Smooth muscle cell (in vitro differentiated cells): ENCODE data around the gene ZNF366. TPM values are rescaled to one million over a fixed set of nuclear protein-coding genes. Genes with fewer than 3 reads are reported as not detected.

Experiments
- DNase-seq: peaks from one replicate; lab custom pipeline; 2025; ENCODE audit not compliant: unreplicated experiment; lab: John Stamatoyannopoulos, UW
- H2AFZ ChIP-seq: fragments of 200-600 bp; sonication (generic); 2 replicates; pipeline ENCODE4 v1.6.0; 2016; ENCODE audit warnings: antibody characterized with exemption, low read depth, mild to moderate bottlenecking
- H3F3A ChIP-seq: fragments of 200-600 bp; sonication (generic); 2 replicates; pipeline ENCODE4 v1.6.0; 2017; ENCODE audit warnings: antibody characterized with exemption, low read depth
- H3K27ac ChIP-seq: fragments of 200-600 bp; sonication (generic); 2 replicates; pipeline ENCODE4 v1.5.1; 2016; ENCODE audit warnings: low read depth, mild to moderate bottlenecking
- H3K27me3 ChIP-seq: fragments of 200-600 bp; sonication (generic); 2 replicates; pipeline ENCODE4 v1.6.1; 2016; ENCODE audit warnings: low read depth, mild to moderate bottlenecking
- H3K36me3 ChIP-seq: fragments of 200-600 bp; sonication (generic); 2 replicates; pipeline ENCODE4 v1.5.1; 2016; ENCODE audit warnings: low read depth
- H3K4me1 ChIP-seq: fragments of 200-600 bp; sonication (generic); 2 replicates; pipeline ENCODE4 v1.5.1; 2016; ENCODE audit warnings: low read depth
- H3K4me2 ChIP-seq: fragments of 200-600 bp; sonication (generic); 2 replicates; pipeline ENCODE4 v1.6.0; 2016; ENCODE audit warnings: mild to moderate bottlenecking
- H3K4me3 ChIP-seq: fragments of 200-600 bp; sonication (generic); 2 replicates; pipeline ENCODE4 v1.5.1; 2016; ENCODE audit warnings: mild to moderate bottlenecking
- H3K79me2 ChIP-seq: fragments of 200-600 bp; sonication (generic); 2 replicates; pipeline ENCODE4 v1.6.0; 2016; ENCODE audit warnings: low read depth, mild to moderate bottlenecking
- H3K9ac ChIP-seq: fragments of 200-600 bp; sonication (generic); 2 replicates; pipeline ENCODE4 v1.6.0; 2016; ENCODE audit warnings: low read depth
- H3K9me3 ChIP-seq: fragments of 200-600 bp; sonication (generic); replicated peaks from 2 replicates; pipeline ENCODE4 v1.5.1; 2016; ENCODE audit warnings: low read depth
- H4K20me1 ChIP-seq: fragments of 200-600 bp; sonication (generic); 2 replicates; pipeline ENCODE4 v1.6.0; 2016; ENCODE audit warnings: low read depth
- CTCF ChIP-seq: fragments of 200-600 bp; sonication (generic); IDR thresholded peaks from 2 replicates; pipeline ENCODE4 v1.5.1; 2017; ENCODE audit warnings: borderline replicate concordance, mild to moderate bottlenecking, antibody characterized with exemption; ENCODE audit not compliant: insufficient read depth, poor library complexity, severe bottlenecking
- WGBS: methylation state at CpG from one replicate; pipeline ENCODE4 v1.1.7; 2016; ENCODE audit warnings: low lambda C conversion rate; 5-methylcytosine and 5-hydroxymethylcytosine counted together
- polyA plus RNA-seq: library from polyadenylated mRNA; unstranded; fragments of >200 nt; fragmentation: Nextera tagmentation; extraction: Ambion mirVana; gene quantifications from 2 replicates; pipeline ENCODE4 v1.2.1, GENCODE V29; 2016
- total RNA-seq: library from RNA; depleted of rRNA; stranded (reverse); fragments of >200 nt; gene quantifications from 2 replicates; pipeline ENCODE4 v1.2.3, GENCODE V29; 2014

ZNF366 gene
- total and polyA plus RNA-seq, 2 experiments from 2014 or later = not detected

GRCh38 chr5:72467461-72467860, 39.7 kb downstream of the ZNF366 start:
- Histone ChIP-seq H3K4me1 (no peaks in the 10 kb centered on the region), H3K4me2 (no peak overlapping the region), H3K27me3 (no peaks in the 10 kb centered on the region), H3K36me3 (no peaks in the 10 kb centered on the region), H4K20me1 (no peaks in the 10 kb centered on the region), H3F3A (no peaks in the 10 kb centered on the region), H3K9me3 (no peaks in the 10 kb centered on the region), H3K79me2 (no peaks in the 10 kb centered on the region), H3K4me3 (no peak overlapping the region), H3K27ac (peak overlapping the region; percentile 37), H3K9ac (no peak overlapping the region), H2AFZ (peak overlapping the region; percentile 4)
- no peak for TF ChIP-seq CTCF
- WGBS = 67% methylated on average over 2 of the region's 2 CpGs
- no peak for DNase-seq

DNA sequence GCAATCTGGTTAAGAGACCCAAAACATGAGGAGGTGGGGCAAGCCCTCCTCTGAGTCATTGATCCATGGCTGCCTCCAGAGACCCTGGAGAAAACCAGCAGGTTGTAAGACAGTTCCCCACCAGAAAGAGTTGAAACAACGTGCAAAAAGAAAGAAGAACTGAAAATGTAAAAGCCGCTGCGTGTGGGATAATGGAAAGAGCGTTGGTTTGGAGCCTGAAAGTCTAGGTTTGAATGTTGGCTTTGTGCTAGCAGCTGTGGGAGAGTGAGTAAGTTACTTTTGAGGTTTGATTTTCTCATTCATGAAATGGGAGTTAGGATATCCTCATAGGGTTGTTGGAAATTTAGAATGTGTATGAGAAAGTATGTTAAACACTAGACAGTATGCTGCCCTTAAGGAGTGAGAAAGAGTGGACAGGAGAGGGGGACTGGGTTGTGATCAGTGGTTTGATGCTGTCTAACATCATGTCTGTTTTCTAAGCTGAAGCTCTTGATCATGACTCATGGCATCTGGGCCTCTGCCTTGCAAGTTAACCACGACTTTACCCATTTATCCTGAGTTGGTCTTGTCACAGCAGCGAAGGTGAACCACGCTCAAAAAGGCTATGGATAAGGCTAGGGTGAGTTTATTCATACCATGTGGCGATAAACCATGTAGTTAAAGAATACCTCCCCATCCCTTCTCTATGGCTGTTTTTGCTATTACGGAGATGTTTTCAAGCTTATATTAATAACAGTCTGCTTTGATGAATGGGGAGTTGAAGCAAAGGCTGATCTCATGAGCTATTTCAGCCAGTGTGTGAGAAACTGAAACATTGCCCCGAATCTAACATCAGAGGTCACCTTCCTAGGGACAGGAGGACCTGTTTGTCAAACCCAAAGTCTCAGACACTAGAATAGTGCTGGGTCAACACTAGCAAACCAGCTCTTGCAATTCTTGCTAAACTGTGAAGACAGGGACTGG, 41.3 kb downstream of the ZNF366 start:
- no peak for DNase-seq
- peak overlapping the region; percentile 27 for H3K27ac ChIP-seq
- no peak overlapping the region for H3K4me3 ChIP-seq
- H2AFZ ChIP-seq = no peak overlapping the region
- no peak overlapping the region for H3K9ac ChIP-seq
- TF ChIP-seq CTCF = no peak
- no peaks in the 10 kb centered on the region for H3K27me3 ChIP-seq
- no peaks in the 10 kb centered on the region for H3F3A ChIP-seq
- H3K4me2 ChIP-seq = no peak overlapping the region
- WGBS = 76% methylated on average over 10 of the region's 10 CpGs
- no peaks in the 10 kb centered on the region for H4K20me1 ChIP-seq
- no peaks in the 10 kb centered on the region for H3K36me3 ChIP-seq
- no peaks in the 10 kb centered on the region for H3K4me1 ChIP-seq
- H3K9me3 ChIP-seq = no peaks in the 10 kb centered on the region
- H3K79me2 ChIP-seq = no peaks in the 10 kb centered on the region

DNA sequence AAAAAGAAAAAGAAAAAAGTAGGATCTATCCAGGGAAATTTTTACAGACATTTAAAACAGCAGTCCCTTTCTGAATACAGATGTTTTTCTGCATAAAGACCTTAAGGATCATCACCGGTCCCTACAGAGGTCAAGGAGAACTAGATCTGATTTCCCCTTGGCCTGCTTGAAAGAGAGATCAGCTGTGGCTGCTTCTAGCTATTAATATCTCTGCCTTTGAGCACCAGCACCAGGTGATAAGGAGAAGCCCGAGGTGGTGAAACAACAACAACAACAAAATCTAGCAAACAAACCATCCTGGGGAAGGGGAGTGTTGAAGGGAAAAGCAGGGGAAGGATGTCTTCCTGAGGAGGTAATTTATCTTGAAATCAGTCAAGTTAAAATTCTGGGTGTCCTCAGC, 42.1 kb downstream of the ZNF366 start:
- no peak for TF ChIP-seq CTCF
- 60% methylated on average over 2 of the region's 2 CpGs for WGBS
- Histone ChIP-seq H3K4me2 (no peak overlapping the region), H3K9ac (no peak overlapping the region), H3K36me3 (no peaks in the 10 kb centered on the region), H3K27me3 (no peaks in the 10 kb centered on the region), H2AFZ (no peak overlapping the region), H3K4me1 (no peaks in the 10 kb centered on the region), H3K4me3 (no peak overlapping the region), H4K20me1 (no peaks in the 10 kb centered on the region), H3K79me2 (no peaks in the 10 kb centered on the region), H3K9me3 (no peaks in the 10 kb centered on the region), H3F3A (no peaks in the 10 kb centered on the region), H3K27ac (no peak overlapping the region)
- no peak for DNase-seq
